Activated CD8-positive, alpha-beta T cell treated with anti-CD3 and anti-CD28 coated beads, Interleukin-2, amount 10 ng/mL, durations not matched to agents 7 days and 5 days (primary cell): ENCODE data around the gene PDSS2. TPM values are rescaled to one million over a fixed set of nuclear protein-coding genes. Genes with fewer than 3 reads are reported as not detected.
"Not testable (repeated sequence)": the region's sequence is repeated elsewhere in the genome, so short reads cannot be mapped to it uniquely, and the experiment has no call there.

Experiments
- ATAC-seq: fragments of 150-1000 bp; cut with Tn5 transposase; one replicate; pipeline ENCODE4 v1.10.0; 2021; ENCODE audit warnings: moderate library complexity
- CTCF ChIA-PET: fragments of 350-600 bp; sonication (Branson Sonifier 250); formaldehyde crosslinking; loops from one replicate; lab custom pipeline; 2021; ENCODE audit warnings: antibody characterized with exemption; lab: Charles Lee
- POLR2A ChIA-PET: fragments of 350-600 bp; sonication (Branson Sonifier 250); formaldehyde crosslinking; loops from one replicate; lab custom pipeline; 2021; ENCODE audit warnings: antibody characterized with exemption; lab: Charles Lee
- DNase-seq: peaks from one replicate; pipeline ENCODE4 v3.0.0-alpha.2; 2020
- H3K27ac Mint-ChIP-seq: one replicate; pipeline ENCODE4 v1.8.0; 2021; ENCODE audit warnings: mild to moderate bottlenecking, mixed read lengths
- H3K27me3 Mint-ChIP-seq: one replicate; pipeline ENCODE4 v1.8.0; 2021; ENCODE audit warnings: low read depth, mixed read lengths
- H3K36me3 Mint-ChIP-seq: one replicate; pipeline ENCODE4 v1.8.0; 2021; ENCODE audit warnings: low read depth, mixed read lengths
- H3K4me1 Mint-ChIP-seq: one replicate; pipeline ENCODE4 v1.8.0; 2021; ENCODE audit warnings: low read depth, mixed read lengths
- H3K4me3 Mint-ChIP-seq: one replicate; pipeline ENCODE4 v1.8.0; 2021; ENCODE audit warnings: mild to moderate bottlenecking, mixed read lengths
- H3K9me3 Mint-ChIP-seq: one replicate; pipeline ENCODE4 v1.8.0; 2022; ENCODE audit warnings: mixed read lengths; ENCODE audit not compliant: insufficient read depth
- total RNA-seq, 2 experiments: library from RNA; stranded (reverse); gene quantifications; one replicate each; pipeline ENCODE4 v1.2.3, GENCODE V29; 2021

Gene PDSS2
- total RNA-seq, 2 experiments from 2014 or later, result 14.2 to 14.6 TPM

- H3K4me3 Mint-ChIP-seq, H3K27ac Mint-ChIP-seq, H3K4me1 Mint-ChIP-seq, H3K27me3 Mint-ChIP-seq, POLR2A ChIA-PET, ATAC-seq, H3K36me3 Mint-ChIP-seq, DNase-seq, H3K9me3 Mint-ChIP-seq, CTCF ChIA-PET: not testable (repeated sequence)
Observed at GRCh38 chr6:107164299-107164698, 295.1 kb downstream of the PDSS2 start.

GRCh38 chr6:107161521-107161920 lies 297.8 kb downstream of the PDSS2 start:
- H3K36me3 Mint-ChIP-seq, result no peaks in the 10 kb centered on the region
- ATAC-seq, result no peak
- no peak for DNase-seq
- H3K27me3 Mint-ChIP-seq, result no peaks in the 10 kb centered on the region
- no peaks in the 10 kb centered on the region for H3K9me3 Mint-ChIP-seq
- no peaks in the 10 kb centered on the region for H3K4me1 Mint-ChIP-seq
- no peak overlapping the region for H3K4me3 Mint-ChIP-seq
- POLR2A ChIA-PET, result interaction anchor here (0.6 kb wide), 1 partner anchor 98 kb away, joined by 3 read pairs; no protein-coding TSS in a partner anchor
- CTCF ChIA-PET, result no interaction called here
- H3K27ac Mint-ChIP-seq, result no peak overlapping the region

GRCh38 chr6:107156617-107157016 lies 302.7 kb downstream of the PDSS2 start:
- H3K36me3 Mint-ChIP-seq, result no peaks in the 10 kb centered on the region
- ChIA-PET CTCF (no interaction called here), POLR2A (no interaction called here)
- no peak for ATAC-seq
- H3K4me1 Mint-ChIP-seq, result no peaks in the 10 kb centered on the region
- H3K9me3 Mint-ChIP-seq, result no peaks in the 10 kb centered on the region
- no peak overlapping the region for H3K27ac Mint-ChIP-seq
- no peak overlapping the region for H3K4me3 Mint-ChIP-seq
- no peak for DNase-seq
- no peaks in the 10 kb centered on the region for H3K27me3 Mint-ChIP-seq

- H3K4me3 Mint-ChIP-seq, result no peak overlapping the region
- no peak for ATAC-seq
- H3K9me3 Mint-ChIP-seq, result no peaks in the 10 kb centered on the region
- no peaks in the 10 kb centered on the region for H3K4me1 Mint-ChIP-seq
- ChIA-PET POLR2A (no interaction called here), CTCF (no interaction called here)
- DNase-seq, result no peak
- H3K27me3 Mint-ChIP-seq, result no peaks in the 10 kb centered on the region
- H3K36me3 Mint-ChIP-seq, result no peaks in the 10 kb centered on the region
- H3K27ac Mint-ChIP-seq, result no peak overlapping the region
Observed at GRCh38 chr6:107154801-107155160, 304.6 kb downstream of the PDSS2 start.

- no peak overlapping the region for H3K27ac Mint-ChIP-seq
- H3K27me3 Mint-ChIP-seq, result no peaks in the 10 kb centered on the region
- ATAC-seq (no peak), DNase-seq (no peak)
- CTCF ChIA-PET, result interaction anchor here (0.9 kb wide), 1 partner anchor 16 kb away, joined by 3 read pairs; no protein-coding TSS in a partner anchor
- H3K9me3 Mint-ChIP-seq, result no peaks in the 10 kb centered on the region
- POLR2A ChIA-PET, result no interaction called here
- H3K36me3 Mint-ChIP-seq, result no peaks in the 10 kb centered on the region
- no peaks in the 10 kb centered on the region for H3K4me1 Mint-ChIP-seq
- no peak overlapping the region for H3K4me3 Mint-ChIP-seq
Observed at GRCh38 chr6:107154131-107154800, 305.1 kb downstream of the PDSS2 start.

GRCh38 chr6:107152638-107153430 lies 306.5 kb downstream of the PDSS2 start:
- ChIA-PET CTCF (no interaction called here), POLR2A (no interaction called here)
- ATAC-seq (no peak), DNase-seq (no peak)
- Mint-ChIP-seq H3K27ac (no peak overlapping the region), H3K36me3 (no peaks in the 10 kb centered on the region), H3K9me3 (no peaks in the 10 kb centered on the region), H3K4me3 (no peak overlapping the region), H3K4me1 (no peaks in the 10 kb centered on the region), H3K27me3 (no peaks in the 10 kb centered on the region)

- Mint-ChIP-seq H3K9me3 (no peaks in the 10 kb centered on the region), H3K27me3 (no peaks in the 10 kb centered on the region), H3K4me1 (no peaks in the 10 kb centered on the region), H3K27ac (no peak overlapping the region), H3K4me3 (no peak overlapping the region), H3K36me3 (no peaks in the 10 kb centered on the region)
- ChIA-PET CTCF (no interaction called here), POLR2A (no interaction called here)
- no peak for DNase-seq
- ATAC-seq, result no peak
Observed at GRCh38 chr6:107144666-107145065, 314.7 kb downstream of the PDSS2 start.

- Mint-ChIP-seq H3K36me3 (no peaks in the 10 kb centered on the region), H3K4me3 (no peak overlapping the region), H3K4me1 (no peaks in the 10 kb centered on the region), H3K27me3 (no peaks in the 10 kb centered on the region), H3K27ac (no peak overlapping the region), H3K9me3 (no peaks in the 10 kb centered on the region)
- no peak for ATAC-seq
- DNase-seq, result no peak
- POLR2A ChIA-PET, result no interaction called here
- CTCF ChIA-PET, result no interaction called here
Observed at GRCh38 chr6:107144014-107144413, 315.4 kb downstream of the PDSS2 start.

- Mint-ChIP-seq H3K4me3 (no peak overlapping the region), H3K36me3 (no peaks in the 10 kb centered on the region), H3K27me3 (peaks cover 2% of the 10 kb centered on the region), H3K9me3 (no peaks in the 10 kb centered on the region), H3K4me1 (no peaks in the 10 kb centered on the region), H3K27ac (no peak overlapping the region)
- POLR2A ChIA-PET, result no interaction called here
- ATAC-seq (no peak), DNase-seq (no peak)
- CTCF ChIA-PET, result interaction anchor here (0.9 kb wide), 1 partner anchor 40 kb away, joined by 3 read pairs; no protein-coding TSS in a partner anchor
Observed at GRCh38 chr6:107140581-107140980, 318.8 kb downstream of the PDSS2 start.

GRCh38 chr6:107136324-107136723 lies 323.0 kb downstream of the PDSS2 start:
- H3K27me3 Mint-ChIP-seq, POLR2A ChIA-PET, H3K4me1 Mint-ChIP-seq, H3K4me3 Mint-ChIP-seq, H3K36me3 Mint-ChIP-seq, ATAC-seq, H3K27ac Mint-ChIP-seq, CTCF ChIA-PET, H3K9me3 Mint-ChIP-seq, DNase-seq: not testable (repeated sequence)

GRCh38 chr6:107135048-107135680 lies 324.2 kb downstream of the PDSS2 start:
- CTCF ChIA-PET, DNase-seq, H3K4me1 Mint-ChIP-seq, H3K36me3 Mint-ChIP-seq, H3K4me3 Mint-ChIP-seq, POLR2A ChIA-PET, H3K9me3 Mint-ChIP-seq, H3K27ac Mint-ChIP-seq, H3K27me3 Mint-ChIP-seq, ATAC-seq: not testable (repeated sequence)
